Measurements from ENCODE around the gene UBE2C. TPM values are rescaled to one million over a fixed set of nuclear protein-coding genes. Genes with fewer than 3 reads are reported as not detected.
A peak's percentile ranks its signal among the peaks of the same experiment; 100 is the strongest.

UBE2C gene
- total and polyA plus RNA-seq, 12 donors, result 0.79 to 43.3 (median 2.7) TPM

DNA sequence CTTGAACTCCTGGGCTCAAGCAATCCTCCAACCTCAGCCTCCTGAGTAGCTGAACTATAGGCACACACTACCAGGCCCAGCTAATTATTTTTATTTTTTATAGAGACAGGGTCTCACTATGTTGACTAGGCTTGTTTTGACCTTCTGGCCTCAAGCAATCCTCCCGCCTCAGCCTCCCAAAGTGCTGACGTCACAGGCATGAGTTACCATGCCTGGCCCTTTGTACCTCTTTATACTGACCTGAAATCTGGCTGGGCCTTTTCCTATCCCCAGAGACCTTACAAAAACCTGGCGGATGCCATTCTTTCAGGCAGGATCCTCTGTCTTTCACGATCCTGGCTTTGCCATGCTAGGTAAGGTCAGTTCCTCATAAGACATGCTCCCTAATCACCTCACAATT is 32.3 kb upstream of the UBE2C start:
- peak overlapping the region in 2 of 5 donors; percentile 57 to 66 for H3K27ac ChIP-seq
- intact Hi-C loops (cut with DNase I), result no loop called here
- 65 to 89% (median 75%) methylated on average over 3 to 4 of the region's 4 CpGs for WGBS, 4 donors
- no peaks in the 10 kb centered on the region for H3K36me3 ChIP-seq (replicated peaks in 1 of 2)
- H3K4me3 ChIP-seq, result no peak overlapping the region
- H3K9me3 ChIP-seq (replicated peaks in 1 of 3), result no peaks in the 10 kb centered on the region
- no peaks in the 10 kb centered on the region for H3K27me3 ChIP-seq
- H3K4me1 ChIP-seq (replicated peaks in 1 of 2), result peaks cover 7 to 21% of the 10 kb centered on the region in 2 donors
- DNase-seq, result no peak
- TF ChIP-seq, protein P1, sequence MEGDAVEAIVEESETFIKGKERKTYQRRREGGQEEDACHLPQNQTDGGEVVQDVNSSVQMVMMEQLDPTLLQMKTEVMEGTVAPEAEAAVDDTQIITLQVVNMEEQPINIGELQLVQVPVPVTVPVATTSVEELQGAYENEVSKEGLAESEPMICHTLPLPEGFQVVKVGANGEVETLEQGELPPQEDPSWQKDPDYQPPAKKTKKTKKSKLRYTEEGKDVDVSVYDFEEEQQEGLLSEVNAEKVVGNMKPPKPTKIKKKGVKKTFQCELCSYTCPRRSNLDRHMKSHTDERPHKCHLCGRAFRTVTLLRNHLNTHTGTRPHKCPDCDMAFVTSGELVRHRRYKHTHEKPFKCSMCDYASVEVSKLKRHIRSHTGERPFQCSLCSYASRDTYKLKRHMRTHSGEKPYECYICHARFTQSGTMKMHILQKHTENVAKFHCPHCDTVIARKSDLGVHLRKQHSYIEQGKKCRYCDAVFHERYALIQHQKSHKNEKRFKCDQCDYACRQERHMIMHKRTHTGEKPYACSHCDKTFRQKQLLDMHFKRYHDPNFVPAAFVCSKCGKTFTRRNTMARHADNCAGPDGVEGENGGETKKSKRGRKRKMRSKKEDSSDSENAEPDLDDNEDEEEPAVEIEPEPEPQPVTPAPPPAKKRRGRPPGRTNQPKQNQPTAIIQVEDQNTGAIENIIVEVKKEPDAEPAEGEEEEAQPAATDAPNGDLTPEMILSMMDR (IDR thresholded peaks at IDR 0.05), result no peak
- TF ChIP-seq POLR2A (IDR thresholded peaks at IDR 0.05), result no peak

DNA sequence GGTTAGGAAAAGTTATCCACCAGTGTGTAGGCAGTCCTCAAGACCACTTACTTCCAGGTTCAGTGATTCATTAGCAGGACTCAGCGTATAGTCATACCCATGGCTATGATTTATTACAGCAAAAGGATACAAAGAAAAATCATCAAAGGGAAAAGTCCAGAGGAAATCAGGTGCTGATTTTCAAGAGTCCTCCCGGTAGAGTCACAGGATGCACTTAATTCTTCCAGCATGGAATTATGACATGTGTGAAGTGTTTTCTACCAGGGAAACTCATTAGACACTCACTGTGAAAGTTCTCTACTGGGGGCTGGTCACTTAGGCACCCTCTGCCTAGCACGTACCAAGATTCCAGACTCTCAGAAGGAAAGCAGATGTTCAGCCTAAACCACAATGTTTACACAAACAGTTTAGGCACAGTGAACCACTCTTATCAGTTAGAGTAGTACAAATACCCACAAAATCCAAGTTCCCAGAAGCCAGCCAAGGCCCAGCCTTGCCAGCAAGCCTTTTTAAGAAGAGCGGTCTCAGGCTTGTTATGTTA is 31.0 kb upstream of the UBE2C start:
- 62 to 75% (median 69%) methylated on average over 4 of the region's 4 CpGs for WGBS, 4 donors
- Histone ChIP-seq H3K4me1 (replicated peaks in 1 of 2) (peaks cover 7 to 21% of the 10 kb centered on the region in 2 donors), H3K9me3 (replicated peaks in 1 of 3) (no peaks in the 10 kb centered on the region), H3K4me3 (no peak overlapping the region), H3K27ac (peak overlapping the region in 2 of 5 donors; percentile 57 to 66), H3K36me3 (replicated peaks in 1 of 2) (no peaks in the 10 kb centered on the region), H3K27me3 (no peaks in the 10 kb centered on the region)
- intact Hi-C loops (cut with DNase I), result no loop called here
- TF ChIP-seq, protein P1 (IDR thresholded peaks at IDR 0.05), result no peak
- no peak for TF ChIP-seq POLR2A (IDR thresholded peaks at IDR 0.05)
- DNase-seq, result no peak

DNA sequence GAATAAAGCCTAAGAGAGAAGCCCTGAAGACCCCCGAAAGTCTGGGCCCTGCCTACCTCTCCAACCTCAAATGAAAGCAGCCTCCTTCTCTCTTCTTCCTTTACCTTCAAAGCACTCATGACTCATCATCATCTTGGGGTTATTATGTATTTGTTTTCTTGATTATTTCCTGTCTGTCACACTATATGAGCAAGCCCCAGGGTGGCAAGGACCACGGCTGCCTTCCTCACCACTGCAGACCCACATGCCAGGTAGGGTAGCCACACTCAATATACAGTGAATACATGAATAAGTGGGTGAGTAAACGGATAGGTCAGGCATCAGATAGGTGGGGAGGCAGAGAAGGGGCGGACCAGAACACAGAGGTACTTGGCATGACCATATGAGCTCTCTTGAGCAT is 29.6 kb upstream of the UBE2C start:
- H3K4me3 ChIP-seq, result no peak overlapping the region
- WGBS, 4 donors, result 67 to 78% (median 72%) methylated on average over 4 of the region's 4 CpGs
- intact Hi-C loops (cut with DNase I), result no loop called here
- H3K9me3 ChIP-seq (replicated peaks in 1 of 3), result no peaks in the 10 kb centered on the region
- no peak for DNase-seq
- H3K27ac ChIP-seq, result no peak overlapping the region
- peaks cover 7 to 21% of the 10 kb centered on the region in 2 donors for H3K4me1 ChIP-seq (replicated peaks in 1 of 2)
- H3K36me3 ChIP-seq (replicated peaks in 1 of 2), result no peaks in the 10 kb centered on the region
- no peaks in the 10 kb centered on the region for H3K27me3 ChIP-seq
- TF ChIP-seq POLR2A (IDR thresholded peaks at IDR 0.05), result no peak
- TF ChIP-seq, protein P1 (IDR thresholded peaks at IDR 0.05), result no peak

DNA sequence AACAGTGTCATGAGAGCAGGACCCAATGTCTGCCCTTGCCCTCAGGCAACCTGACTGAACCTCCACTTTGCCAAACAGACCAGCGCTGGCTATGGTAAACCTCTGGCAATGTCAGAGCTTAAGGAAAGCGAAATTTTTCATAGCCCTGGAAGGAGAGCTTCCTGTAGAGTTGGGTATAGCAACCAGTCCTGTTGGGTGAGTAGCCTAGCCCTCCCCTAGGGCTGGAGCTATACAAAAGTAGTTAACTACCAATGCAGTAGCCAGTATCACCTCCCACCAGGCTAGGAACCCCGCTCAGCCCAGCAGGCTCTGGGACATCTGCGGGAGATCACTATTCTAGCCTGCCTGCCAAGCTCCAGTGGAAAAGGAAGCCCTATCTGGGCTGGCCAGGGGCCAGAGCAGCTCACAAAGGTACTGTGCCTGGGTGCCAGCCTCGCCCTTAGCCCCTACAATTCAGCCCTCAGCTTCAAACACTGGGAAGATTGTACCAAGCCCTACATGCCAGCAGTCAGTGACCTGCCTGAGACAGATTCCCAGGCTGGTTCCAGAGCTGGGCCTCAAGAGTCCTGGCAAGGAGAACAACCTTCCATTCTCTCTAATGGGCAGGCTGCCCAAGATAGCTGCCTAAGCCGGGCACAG is 28.7 kb upstream of the UBE2C start:
- Histone ChIP-seq H3K27ac (no peak overlapping the region), H3K36me3 (replicated peaks in 1 of 2) (no peaks in the 10 kb centered on the region), H3K4me3 (no peak overlapping the region), H3K27me3 (no peaks in the 10 kb centered on the region), H3K9me3 (replicated peaks in 1 of 3) (no peaks in the 10 kb centered on the region), H3K4me1 (replicated peaks in 1 of 2) (peaks cover 7 to 14% of the 10 kb centered on the region in 2 donors)
- peak in 1 of 7 donors; percentile 11 for DNase-seq
- 78 to 87% (median 86%) methylated on average over 4 to 6 of the region's 6 CpGs for WGBS, 4 donors
- TF ChIP-seq, protein P1 (IDR thresholded peaks at IDR 0.05), result no peak
- no peak for TF ChIP-seq POLR2A (IDR thresholded peaks at IDR 0.05)
- intact Hi-C loops (cut with DNase I), result no loop called here
